ENCODE data around the gene PLEKHG3. TPM values are rescaled to one million over a fixed set of nuclear protein-coding genes. Genes with fewer than 3 reads are reported as not detected.

Gene PLEKHG3
- total and polyA plus RNA-seq, 2 of the 4 experiments (the other 2 are of a cell fraction), result 8.2 to 8.4 TPM

DNA sequence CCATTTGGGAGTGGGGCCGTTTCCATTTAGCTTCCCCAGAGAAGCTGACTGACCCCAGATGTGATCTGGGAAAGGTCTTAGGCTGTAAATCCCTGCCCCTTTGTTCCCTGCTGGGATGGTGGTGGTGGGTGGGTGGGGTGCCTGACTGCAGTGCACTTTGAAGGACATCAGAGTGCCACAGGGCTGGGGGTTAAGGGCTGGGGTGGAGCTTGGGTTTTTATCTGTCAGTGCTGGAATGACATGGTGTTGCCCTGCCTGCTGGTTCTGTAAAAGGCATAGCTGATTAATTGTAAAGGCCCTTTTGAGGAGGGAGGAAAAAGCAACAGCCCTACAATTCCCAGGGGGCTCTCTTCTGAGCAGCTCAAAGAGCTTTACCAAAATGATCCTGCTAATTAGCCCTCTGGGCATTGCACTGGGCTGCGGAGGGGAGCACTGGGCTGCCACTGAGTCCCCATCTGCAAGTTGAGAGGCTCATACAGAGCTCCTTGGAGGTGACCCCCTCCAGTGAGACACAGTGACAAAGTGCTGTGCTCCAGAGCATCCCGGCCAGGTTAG, 21.1 kb downstream of the PLEKHG3 start:
- 70% methylated on average over 2 of the region's 3 CpGs; no CpG with 5 or more reads in 1 of the 2 experiments for WGBS, 2 experiments (ENCODE audit: extremely low coverage in 2 of 2, insufficient read length in 1 of 2)
- intact Hi-C loops (cut with micrococcal nuclease), result no loop called here
- CTCF ChIA-PET, result interaction anchor here (0.7 kb wide), 1 partner anchor 16 kb away, joined by 3 read pairs; no protein-coding TSS in a partner anchor

More for the DNA sequence above, 21.1 kb downstream of the PLEKHG3 start:
- BruUV-seq (replicated peaks), result no TSS peak
- no peak overlapping the region for H2BK5ac ChIP-seq (ENCODE audit: low read depth, low read length, poor library complexity, severe bottlenecking)
- H3K27ac ChIP-seq (ENCODE audit: insufficient read depth, low read length), result no peak overlapping the region
- peaks cover 13% of the 10 kb centered on the region; the same call in 1 of the 2 replicates for H3K9me1 ChIP-seq (ENCODE audit: insufficient read depth, low read length)
- no peak overlapping the region for H2BK20ac ChIP-seq (ENCODE audit: low read depth, low read length)
- ATAC-seq (ENCODE audit: low read depth) (no peak), DNase-seq (no peak)
- H2BK15ac ChIP-seq (ENCODE audit: low read depth, low read length), result no peak overlapping the region
- peaks cover 11% of the 10 kb centered on the region for H3K36me3 ChIP-seq (ENCODE audit: control insufficient read depth, insufficient read depth, low read length)
- dilution Hi-C loops (cut with HindIII; ENCODE audit: low sequenced_read_pairs, unreplicated experiment) (no loop called here), in situ Hi-C loops (cut with MboI; ENCODE audit: low sequenced_read_pairs) (no loop called here)
- no peak overlapping the region for H3K14ac ChIP-seq (replicated peaks; ENCODE audit: low read depth, low read length)
- H2AK9ac ChIP-seq (replicated peaks; ENCODE audit: low read depth, low read length, poor library complexity), result no peak overlapping the region
- H4K20me1 ChIP-seq (ENCODE audit: insufficient read depth, low read length), result no peaks in the 10 kb centered on the region
- no peak overlapping the region for H3K18ac ChIP-seq (ENCODE audit: low read depth, low read length)
- no peak overlapping the region for H2AFZ ChIP-seq (replicated peaks; ENCODE audit: low read length, poor library complexity)
- H3K4me1 ChIP-seq (ENCODE audit: control insufficient read depth, insufficient read depth, low read length), result peaks cover 8% of the 10 kb centered on the region
- no peak overlapping the region for H3K4me3 ChIP-seq (ENCODE audit: insufficient read depth, low read depth, low read length)
- no peak overlapping the region for H2AK5ac ChIP-seq (ENCODE audit: low read depth, low read length)
- TF ChIP-seq MXI1 (IDR thresholded peaks at IDR 0.05; ENCODE audit: borderline replicate concordance, low read depth, low read length) (no peak), RCOR1 (IDR thresholded peaks at IDR 0.05; ENCODE audit: insufficient replicate concordance, low read length) (no peak), CEBPB (IDR thresholded peaks at IDR 0.05; ENCODE audit: low read depth, low read length) (no peak), CHD1 (IDR thresholded peaks at IDR 0.05; ENCODE audit: low read depth, low read length) (no peak), NFE2L2 (IDR thresholded peaks at IDR 0.05; ENCODE audit: low read depth, low read length) (no peak), MAFK (IDR thresholded peaks at IDR 0.05; ENCODE audit: low read depth, low read length) (no peak), MAZ (IDR thresholded peaks at IDR 0.05; ENCODE audit: borderline replicate concordance, low read depth, low read length) (no peak), RAD21 (IDR thresholded peaks at IDR 0.05; ENCODE audit: low read length) (no peak), BHLHE40 (IDR thresholded peaks at IDR 0.05; ENCODE audit: low read depth, low read length) (no peak)
- TF ChIP-seq, protein P1, sequence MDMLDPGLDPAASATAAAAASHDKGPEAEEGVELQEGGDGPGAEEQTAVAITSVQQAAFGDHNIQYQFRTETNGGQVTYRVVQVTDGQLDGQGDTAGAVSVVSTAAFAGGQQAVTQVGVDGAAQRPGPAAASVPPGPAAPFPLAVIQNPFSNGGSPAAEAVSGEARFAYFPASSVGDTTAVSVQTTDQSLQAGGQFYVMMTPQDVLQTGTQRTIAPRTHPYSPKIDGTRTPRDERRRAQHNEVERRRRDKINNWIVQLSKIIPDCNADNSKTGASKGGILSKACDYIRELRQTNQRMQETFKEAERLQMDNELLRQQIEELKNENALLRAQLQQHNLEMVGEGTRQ (IDR thresholded peaks at IDR 0.05; ENCODE audit: low read depth, low read length), result no peak
- TF ChIP-seq, protein P2, sequence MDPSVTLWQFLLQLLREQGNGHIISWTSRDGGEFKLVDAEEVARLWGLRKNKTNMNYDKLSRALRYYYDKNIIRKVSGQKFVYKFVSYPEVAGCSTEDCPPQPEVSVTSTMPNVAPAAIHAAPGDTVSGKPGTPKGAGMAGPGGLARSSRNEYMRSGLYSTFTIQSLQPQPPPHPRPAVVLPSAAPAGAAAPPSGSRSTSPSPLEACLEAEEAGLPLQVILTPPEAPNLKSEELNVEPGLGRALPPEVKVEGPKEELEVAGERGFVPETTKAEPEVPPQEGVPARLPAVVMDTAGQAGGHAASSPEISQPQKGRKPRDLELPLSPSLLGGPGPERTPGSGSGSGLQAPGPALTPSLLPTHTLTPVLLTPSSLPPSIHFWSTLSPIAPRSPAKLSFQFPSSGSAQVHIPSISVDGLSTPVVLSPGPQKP (IDR thresholded peaks at IDR 0.05; ENCODE audit: borderline replicate concordance, low read depth, low read length), result no peak
- no peak overlapping the region for H3K4ac ChIP-seq (ENCODE audit: low read depth, low read length)
- no peak overlapping the region for H4K91ac ChIP-seq (ENCODE audit: insufficient read depth, low read depth, low read length)
- H2BK120ac ChIP-seq (ENCODE audit: low read depth, low read length), result no peak overlapping the region
- H3K9me3 ChIP-seq (ENCODE audit: control insufficient read depth, insufficient read depth, low read length), result no peaks in the 10 kb centered on the region
- peaks cover 0 to 16% of the 10 kb centered on the region in 2 experiments; a peak in 2 of 4 replicates for H3K79me1 ChIP-seq (ENCODE audit: low read depth in 1 of 2, low read length in 2 of 2)
- POLR2A ChIA-PET (ENCODE audit: unreplicated experiment), result no interaction called here
- H3K56ac ChIP-seq (ENCODE audit: extremely low read depth, insufficient read depth, low read length), result no peak overlapping the region
- H3K27me3 ChIP-seq (ENCODE audit: control insufficient read depth, insufficient read depth, low read length), result no peaks in the 10 kb centered on the region
- H4K8ac ChIP-seq (ENCODE audit: low read depth in 2 of 2, low read length in 2 of 2), result no peak overlapping the region
- no peak overlapping the region for H4K5ac ChIP-seq (ENCODE audit: low read depth, low read length)
- no peak overlapping the region for H3K9ac ChIP-seq (ENCODE audit: low read depth, low read length)
- H3K23ac ChIP-seq (ENCODE audit: low read depth, low read length), result no peak overlapping the region
- H3K4me2 ChIP-seq (ENCODE audit: low read depth, low read length), result no peak overlapping the region
